Spinal cord (tissue), 10 donors: Measurements from ENCODE around the gene CLEC17A. TPM values are rescaled to one million over a fixed set of nuclear protein-coding genes. Genes with fewer than 3 reads are reported as not detected.
"Not testable (repeated sequence)": the region's sequence is repeated elsewhere in the genome, so short reads cannot be mapped to it uniquely, and the experiment has no call there.

Experiments
- DNase-seq, 6 donors: peaks; one replicate each; pipeline versions ENCODE4 v3.0.0 to v3.0.0-alpha.2; 2013 to 2015; ENCODE audit warnings: low spot score in 6 of 6, low read depth in 4 of 6
- H3K27ac ChIP-seq: one replicate; pipeline ENCODE4 v1.5.1; 2013; ENCODE audit warnings: low read depth, low read length, control low read depth
- H3K27me3 ChIP-seq: one replicate; pipeline ENCODE4 v1.6.1; 2013; ENCODE audit warnings: low read length; ENCODE audit not compliant: control insufficient read depth, insufficient read depth
- H3K36me3 ChIP-seq: one replicate; pipeline ENCODE4 v1.6.1; 2013; ENCODE audit warnings: low read length; ENCODE audit not compliant: control insufficient read depth, insufficient read depth
- H3K4me1 ChIP-seq: one replicate; pipeline ENCODE4 v1.6.1; 2013; ENCODE audit warnings: low read length; ENCODE audit not compliant: control insufficient read depth, insufficient read depth
- H3K4me3 ChIP-seq: one replicate; pipeline ENCODE4 v1.5.1; 2013; ENCODE audit warnings: low read depth, low read length, control low read depth
- H3K9me3 ChIP-seq: one replicate; pipeline ENCODE4 v1.6.1; 2013; ENCODE audit warnings: low read length; ENCODE audit not compliant: control insufficient read depth, insufficient read depth
- WGBS: methylation state at CpG from one replicate; pipeline ENCODE4 v1.1.5; 2013; ENCODE audit warnings: missing lambda C conversion rate; ENCODE audit not compliant: insufficient coverage; 5-methylcytosine and 5-hydroxymethylcytosine counted together
- polyA plus RNA-seq, 2 donors: library from polyadenylated mRNA; unstranded; fragments of 120-200 nt; gene quantifications; one replicate each; pipeline ENCODE4 v1.2.1, GENCODE V29; 2013; ENCODE audit not compliant: insufficient read length in 2 of 2
- total RNA-seq, 2 donors: library from RNA; depleted of rRNA in 1 of 2; stranded (reverse); fragments of 120-200 nt in 1 of 2; fragments of >200 nt in 1 of 2; gene quantifications; one replicate each; pipeline versions ENCODE4 v1.2.3 to v1.2.4, GENCODE V29; 2013 to 2014
- donor health status: healthy.

Gene CLEC17A
- total and polyA plus RNA-seq, 4 donors, result 0.09 to 0.50 (median 0.16) TPM

DNA sequence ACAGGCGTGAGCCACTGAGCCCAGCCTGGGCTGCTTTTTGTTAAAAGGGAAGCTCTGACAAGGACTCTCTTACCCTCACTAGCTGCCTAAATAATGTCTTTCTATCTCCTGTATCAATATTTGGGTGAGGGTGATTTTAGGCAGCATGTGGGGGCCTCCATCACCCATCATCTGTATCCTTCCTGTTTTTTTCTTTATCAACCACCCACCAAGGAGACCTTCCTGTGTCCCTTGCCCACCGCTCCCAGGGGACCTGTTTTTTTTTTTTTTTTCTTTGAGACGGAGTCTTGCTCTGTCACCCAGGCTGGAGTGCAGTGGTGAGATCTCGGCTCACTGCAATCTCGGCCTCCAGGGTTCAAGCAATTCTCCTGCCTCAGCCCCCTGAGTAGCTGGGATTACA lies 5.6 kb upstream of the CLEC17A start:
- no peak for DNase-seq
- WGBS, result 86% methylated on average over 4 of the region's 5 CpGs
- H3K27me3 ChIP-seq, result no peaks in the 10 kb centered on the region
- H3K4me1 ChIP-seq, result peaks cover 2% of the 10 kb centered on the region
- no peak overlapping the region for H3K27ac ChIP-seq
- H3K4me3 ChIP-seq, result no peak overlapping the region
- no peaks in the 10 kb centered on the region for H3K36me3 ChIP-seq
- no peaks in the 10 kb centered on the region for H3K9me3 ChIP-seq

DNA sequence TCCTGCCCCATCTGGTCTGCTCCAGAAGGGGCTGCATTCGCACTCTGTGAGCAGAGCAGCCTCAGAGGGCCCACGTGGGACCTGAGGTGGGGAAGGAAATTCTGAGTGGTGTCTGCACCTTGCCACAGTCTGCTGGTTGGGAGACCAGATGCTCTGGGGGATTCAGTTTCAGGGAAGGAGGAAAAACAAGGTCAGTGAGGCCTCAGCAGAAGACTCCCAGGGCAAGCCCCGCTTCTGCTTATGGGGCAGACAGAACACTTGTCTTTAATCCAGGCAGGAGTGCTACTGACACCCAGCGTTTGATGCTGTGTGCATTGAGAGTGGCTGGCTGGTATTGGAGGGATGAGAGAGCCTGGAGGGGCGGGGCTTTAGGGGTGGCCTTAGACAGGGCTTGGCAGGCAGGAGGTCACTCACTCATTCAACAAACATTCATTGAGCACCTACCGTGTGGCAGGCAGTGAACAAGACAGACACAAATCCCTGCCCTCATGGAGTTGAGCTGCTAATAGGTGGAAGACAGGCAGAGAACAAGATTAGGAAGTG lies 4.9 kb upstream of the CLEC17A start:
- H3K9me3 ChIP-seq, result no peaks in the 10 kb centered on the region
- H3K4me3 ChIP-seq, result no peak overlapping the region
- H3K4me1 ChIP-seq, result no peaks in the 10 kb centered on the region
- H3K27me3 ChIP-seq, result no peaks in the 10 kb centered on the region
- no peak overlapping the region for H3K27ac ChIP-seq
- no peaks in the 10 kb centered on the region for H3K36me3 ChIP-seq
- 61% methylated on average over 3 of the region's 6 CpGs for WGBS
- DNase-seq, result no peak

DNA sequence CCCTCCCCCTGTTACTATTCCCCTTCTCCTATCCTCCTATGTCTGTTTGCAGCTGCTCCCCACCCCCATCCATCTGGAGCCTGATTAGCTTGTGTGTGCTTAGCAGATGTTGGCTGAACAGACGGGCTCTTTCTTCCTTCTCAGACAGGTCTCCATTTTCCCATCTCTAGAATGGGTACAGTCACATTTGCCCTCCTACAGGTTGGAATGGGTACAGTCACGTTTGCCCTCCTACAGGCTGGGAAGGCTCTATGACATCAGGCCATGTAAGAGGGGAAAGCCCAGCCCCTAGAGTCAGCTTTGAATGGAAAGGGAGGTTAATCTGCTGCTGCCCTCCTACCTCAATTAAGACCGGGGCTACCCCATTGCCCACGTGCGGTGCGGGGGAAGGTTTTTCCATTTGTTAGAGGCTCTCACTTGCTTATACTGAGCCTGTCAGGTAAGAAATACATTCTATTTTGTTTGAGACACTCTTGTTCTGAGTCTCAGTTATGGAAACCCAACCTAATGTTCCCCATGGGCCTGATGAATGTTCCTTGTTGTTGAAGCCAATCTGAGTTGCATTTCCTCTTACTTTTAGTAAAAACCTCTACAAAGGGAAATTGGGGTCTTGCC lies 2.2 kb upstream of the CLEC17A start:
- no peak overlapping the region for H3K4me3 ChIP-seq
- H3K27me3 ChIP-seq, result no peaks in the 10 kb centered on the region
- no peaks in the 10 kb centered on the region for H3K4me1 ChIP-seq
- H3K36me3 ChIP-seq, result no peaks in the 10 kb centered on the region
- H3K9me3 ChIP-seq, result no peaks in the 10 kb centered on the region
- H3K27ac ChIP-seq, result no peak overlapping the region
- peak in 1 of 6 donors; percentile 9 for DNase-seq
- WGBS, result 0% methylated on average over 1 of the region's 6 CpGs

DNA sequence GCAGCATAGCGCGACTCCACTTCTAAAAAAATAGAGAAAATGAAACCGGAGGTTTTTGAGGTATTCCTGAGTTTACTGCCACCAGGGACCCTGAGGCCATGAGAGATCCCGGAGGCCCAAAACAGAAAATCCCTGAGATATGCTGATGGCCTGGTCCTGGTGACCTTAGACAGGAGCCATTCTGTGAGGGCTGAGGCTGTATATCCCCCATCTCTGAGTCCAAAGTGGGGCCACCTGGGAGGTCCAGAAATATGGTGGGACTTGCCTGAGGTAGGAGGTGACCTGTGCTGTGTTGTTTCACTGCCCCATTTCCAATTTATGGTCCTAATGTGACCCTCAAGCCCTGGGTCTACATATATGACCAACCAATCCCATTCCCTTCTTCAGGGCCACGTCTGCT lies 1.5 kb downstream of the CLEC17A start:
- H3K4me1 ChIP-seq, H3K27me3 ChIP-seq, H3K9me3 ChIP-seq, H3K36me3 ChIP-seq, H3K4me3 ChIP-seq, H3K27ac ChIP-seq, DNase-seq: not testable (repeated sequence)
- WGBS, result 85% methylated on average over 2 of the region's 5 CpGs

DNA sequence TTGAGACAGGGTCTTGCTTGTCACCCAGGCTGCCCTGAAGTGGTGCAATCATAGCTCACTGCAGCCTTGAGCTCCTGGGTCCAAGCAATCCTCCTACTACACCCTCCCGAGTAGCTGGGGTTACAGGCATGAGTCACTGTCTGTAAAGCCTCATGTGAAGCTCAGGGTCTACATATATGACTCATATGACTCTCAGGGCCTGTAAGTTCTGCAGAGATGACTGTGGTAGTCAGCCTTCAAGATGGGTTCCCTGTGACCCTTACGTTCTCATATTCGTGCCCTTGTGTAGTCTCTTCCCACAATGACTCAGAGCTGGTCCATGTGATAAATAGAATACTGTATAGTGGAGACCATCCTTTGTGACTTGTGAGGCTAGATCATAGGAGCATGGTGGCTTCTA lies 2.3 kb downstream of the CLEC17A start:
- not testable (repeated sequence) for H3K4me3 ChIP-seq, H3K4me1 ChIP-seq, H3K9me3 ChIP-seq, H3K27me3 ChIP-seq, DNase-seq, H3K27ac ChIP-seq, H3K36me3 ChIP-seq
- no CpG with 5 or more reads among the region's 3 CpGs for WGBS

DNA sequence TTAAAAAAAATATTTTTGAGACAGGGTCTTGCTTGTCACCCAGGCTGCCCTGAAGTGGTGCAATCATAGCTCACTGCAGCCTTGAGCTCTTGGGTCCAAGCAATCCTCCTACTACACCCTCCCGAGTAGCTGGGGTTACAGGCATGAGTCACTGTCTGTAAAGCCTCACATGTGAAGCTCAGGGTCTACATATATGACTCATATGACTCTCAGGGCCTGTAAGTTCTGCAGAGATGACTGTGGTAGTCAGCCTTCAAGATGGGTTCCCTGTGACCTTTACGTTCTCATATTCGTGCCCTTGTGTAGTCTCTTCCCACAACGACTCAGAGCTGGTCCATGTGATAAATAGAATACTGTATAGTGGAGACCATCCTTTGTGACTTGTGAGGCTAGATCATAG lies 6.5 kb downstream of the CLEC17A start:
- not testable (repeated sequence) for H3K4me3 ChIP-seq, H3K27me3 ChIP-seq, H3K4me1 ChIP-seq, H3K9me3 ChIP-seq, DNase-seq, H3K27ac ChIP-seq, H3K36me3 ChIP-seq
- WGBS, result no CpG with 5 or more reads among the region's 4 CpGs

DNA sequence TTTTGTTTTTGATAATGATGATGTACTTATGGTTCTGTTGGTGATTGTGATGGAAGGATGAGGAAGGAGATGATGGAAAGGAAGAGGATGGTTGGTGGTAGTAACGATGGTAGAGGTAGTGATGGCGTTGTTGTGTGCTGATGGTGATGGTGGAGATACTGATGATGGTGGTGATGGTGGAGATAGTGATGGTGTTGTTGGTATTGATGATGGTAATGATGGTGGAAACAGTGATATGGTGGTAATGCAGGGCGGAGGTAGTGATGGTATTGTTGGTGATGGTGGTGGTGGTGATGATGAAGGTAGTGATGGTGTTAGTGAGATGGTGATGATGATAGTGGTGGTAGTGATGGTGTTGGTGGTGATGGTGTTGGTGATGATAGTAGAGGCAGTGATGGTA lies 12.7 kb downstream of the CLEC17A start:
- no peaks in the 10 kb centered on the region for H3K36me3 ChIP-seq
- H3K9me3 ChIP-seq, result peaks cover 2% of the 10 kb centered on the region
- DNase-seq, result no peak
- no peaks in the 10 kb centered on the region for H3K4me1 ChIP-seq
- no peak overlapping the region for H3K27ac ChIP-seq
- WGBS, result 89% methylated on average over 3 of the region's 3 CpGs
- H3K4me3 ChIP-seq, result no peak overlapping the region
- no peaks in the 10 kb centered on the region for H3K27me3 ChIP-seq

DNA sequence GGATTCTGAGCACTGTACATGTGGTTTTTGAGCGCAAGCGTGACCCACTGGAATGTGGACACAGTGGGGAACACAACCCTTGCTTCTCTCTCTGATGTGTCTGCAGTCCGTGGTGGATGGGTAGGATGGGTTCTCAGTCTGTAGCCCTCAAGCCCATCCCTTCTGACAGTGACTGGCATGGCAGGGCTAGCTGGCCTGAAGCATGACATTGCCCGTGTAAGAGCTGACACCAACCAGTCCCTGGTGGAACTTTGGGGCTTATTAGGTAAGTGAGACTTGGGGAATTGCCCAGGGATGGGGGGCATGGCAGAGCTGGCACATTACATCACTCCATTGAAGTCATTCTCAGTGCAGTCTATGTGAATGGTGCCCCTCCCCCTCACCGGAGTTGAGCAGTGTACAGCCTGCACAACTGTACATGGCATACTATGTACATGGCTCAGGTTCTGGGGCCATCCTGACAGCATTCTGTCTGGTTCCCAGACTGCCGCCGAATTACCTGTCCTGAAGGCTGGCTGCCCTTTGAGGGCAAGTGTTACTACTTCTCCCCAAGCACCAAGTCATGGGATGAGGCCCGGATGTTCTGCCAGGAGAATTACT lies 16.8 kb downstream of the CLEC17A start:
- Histone ChIP-seq H3K36me3 (no peaks in the 10 kb centered on the region), H3K27me3 (no peaks in the 10 kb centered on the region), H3K27ac (no peak overlapping the region), H3K4me1 (no peaks in the 10 kb centered on the region), H3K4me3 (no peak overlapping the region), H3K9me3 (peaks cover 2% of the 10 kb centered on the region)
- WGBS, result 88% methylated on average over 8 of the region's 8 CpGs
- no peak for DNase-seq

DNA sequence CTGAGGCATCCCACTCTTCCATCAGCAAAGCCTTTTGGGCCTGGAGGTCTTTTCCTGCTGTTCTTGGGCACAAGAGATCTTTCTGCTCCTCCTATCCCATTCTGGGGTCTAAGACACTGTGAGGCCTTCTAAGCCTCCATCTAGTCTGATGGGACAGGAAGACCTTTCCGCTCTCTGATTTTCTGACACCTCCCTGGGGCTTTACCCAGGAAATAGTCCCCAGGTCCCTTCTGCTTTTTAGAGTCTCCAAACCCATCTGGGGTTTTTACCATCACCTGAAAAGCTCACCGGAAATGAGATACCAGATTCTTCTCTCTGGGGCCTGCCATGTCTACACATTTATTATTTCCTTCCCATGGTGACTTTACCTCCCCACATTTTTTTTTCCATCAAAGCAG lies 21.1 kb downstream of the CLEC17A start:
- no peaks in the 10 kb centered on the region for H3K36me3 ChIP-seq
- H3K9me3 ChIP-seq, result no peaks in the 10 kb centered on the region
- H3K27me3 ChIP-seq, result no peaks in the 10 kb centered on the region
- H3K4me3 ChIP-seq, result no peak overlapping the region
- no peak for DNase-seq
- H3K27ac ChIP-seq, result no peak overlapping the region
- WGBS, result 100% methylated on average over 2 of the region's 2 CpGs
- no peaks in the 10 kb centered on the region for H3K4me1 ChIP-seq

DNA sequence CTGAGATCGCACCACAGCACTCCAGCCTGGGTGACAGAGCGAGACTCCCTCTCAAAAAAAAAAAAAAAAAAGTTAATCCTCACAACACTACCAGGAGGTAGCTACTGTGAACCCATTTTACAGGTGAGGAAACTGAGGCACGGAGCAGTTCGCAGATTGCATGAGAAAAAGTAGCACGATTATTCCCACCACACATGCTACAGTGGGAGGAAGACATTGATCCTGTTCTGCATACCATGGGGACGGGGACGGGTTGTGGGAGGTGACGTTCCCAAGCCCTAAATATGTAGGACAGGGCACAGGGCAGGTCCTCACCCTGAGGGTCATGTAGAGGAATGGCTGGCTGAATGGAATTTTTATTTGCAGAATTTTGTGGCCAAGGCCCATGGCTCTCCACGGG lies 23.7 kb downstream of the CLEC17A start:
- Histone ChIP-seq H3K27ac (no peak overlapping the region), H3K9me3 (no peaks in the 10 kb centered on the region), H3K4me3 (no peak overlapping the region), H3K4me1 (no peaks in the 10 kb centered on the region), H3K27me3 (no peaks in the 10 kb centered on the region), H3K36me3 (no peaks in the 10 kb centered on the region)
- no peak for DNase-seq
- whole genome bisulfite sequencing, result 81% methylated on average over 4 of the region's 9 CpGs
